ENCODE data around the gene ARRDC4. TPM values are rescaled to one million over a fixed set of nuclear protein-coding genes. Genes with fewer than 3 reads are reported as not detected.

ARRDC4 gene, protein sequence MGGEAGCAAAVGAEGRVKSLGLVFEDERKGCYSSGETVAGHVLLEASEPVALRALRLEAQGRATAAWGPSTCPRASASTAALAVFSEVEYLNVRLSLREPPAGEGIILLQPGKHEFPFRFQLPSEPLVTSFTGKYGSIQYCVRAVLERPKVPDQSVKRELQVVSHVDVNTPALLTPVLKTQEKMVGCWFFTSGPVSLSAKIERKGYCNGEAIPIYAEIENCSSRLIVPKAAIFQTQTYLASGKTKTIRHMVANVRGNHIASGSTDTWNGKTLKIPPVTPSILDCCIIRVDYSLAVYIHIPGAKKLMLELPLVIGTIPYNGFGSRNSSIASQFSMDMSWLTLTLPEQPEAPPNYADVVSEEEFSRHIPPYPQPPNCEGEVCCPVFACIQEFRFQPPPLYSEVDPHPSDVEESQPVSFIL
- total RNA-seq: 30.5 and 35.3 TPM in 2 replicates
- 13.3 and 16.9 TPM in 2 replicates for polyA plus RNA-seq

DNA sequence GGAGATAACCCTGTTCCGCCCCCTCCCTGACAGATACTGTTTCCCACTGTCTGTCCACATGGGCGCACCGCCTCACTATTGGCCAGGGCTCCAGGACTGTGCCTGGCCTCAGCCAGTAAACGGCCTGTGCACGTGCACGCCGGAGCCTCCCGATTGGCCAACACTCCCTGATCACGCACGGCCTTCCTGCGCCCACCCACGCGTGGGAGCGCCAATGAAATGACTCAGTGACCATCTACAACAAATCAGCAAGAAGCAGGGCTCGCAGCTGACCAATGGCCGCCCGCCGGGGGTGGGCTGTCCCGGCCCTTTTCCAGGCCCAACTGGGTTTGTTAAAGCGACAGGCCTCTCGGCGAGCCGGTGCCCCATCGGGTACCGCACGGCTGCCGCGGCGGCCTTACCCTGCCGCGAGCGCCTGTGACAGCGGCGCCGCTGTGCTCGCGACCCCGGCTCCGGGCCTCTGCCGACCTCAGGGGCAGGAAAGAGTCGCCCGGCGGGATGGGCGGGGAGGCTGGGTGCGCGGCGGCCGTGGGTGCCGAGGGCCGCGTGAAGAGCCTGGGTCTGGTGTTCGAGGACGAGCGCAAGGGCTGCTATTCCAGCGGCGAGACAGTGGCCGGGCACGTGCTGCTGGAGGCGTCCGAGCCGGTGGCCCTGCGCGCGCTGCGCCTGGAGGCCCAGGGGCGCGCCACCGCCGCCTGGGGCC is at the start of gene ARRDC4:
Gene ARRDC4 (plus strand): TSS at position 340 of the 703 bp plus-strand sequence. CDS start 159 bp downstream, at position 499.
- peak within 1 kb of the TSS; percentile 45 for H2AFZ ChIP-seq
- DNase-seq (ENCODE audit: low spot score): peak; percentile 99
- H3K9me3 ChIP-seq (ENCODE audit: low read depth): no peaks in the 10 kb centered on the region
- no peaks in the 10 kb centered on the region for H3K9me2 ChIP-seq (replicated peaks; ENCODE audit: insufficient read depth)
- TF ChIP-seq EZH2phosphoT487 (IDR thresholded peaks at IDR 0.05; ENCODE audit: low read depth, severe bottlenecking, unreplicated experiment): no peak
- TF ChIP-seq, protein P1, sequence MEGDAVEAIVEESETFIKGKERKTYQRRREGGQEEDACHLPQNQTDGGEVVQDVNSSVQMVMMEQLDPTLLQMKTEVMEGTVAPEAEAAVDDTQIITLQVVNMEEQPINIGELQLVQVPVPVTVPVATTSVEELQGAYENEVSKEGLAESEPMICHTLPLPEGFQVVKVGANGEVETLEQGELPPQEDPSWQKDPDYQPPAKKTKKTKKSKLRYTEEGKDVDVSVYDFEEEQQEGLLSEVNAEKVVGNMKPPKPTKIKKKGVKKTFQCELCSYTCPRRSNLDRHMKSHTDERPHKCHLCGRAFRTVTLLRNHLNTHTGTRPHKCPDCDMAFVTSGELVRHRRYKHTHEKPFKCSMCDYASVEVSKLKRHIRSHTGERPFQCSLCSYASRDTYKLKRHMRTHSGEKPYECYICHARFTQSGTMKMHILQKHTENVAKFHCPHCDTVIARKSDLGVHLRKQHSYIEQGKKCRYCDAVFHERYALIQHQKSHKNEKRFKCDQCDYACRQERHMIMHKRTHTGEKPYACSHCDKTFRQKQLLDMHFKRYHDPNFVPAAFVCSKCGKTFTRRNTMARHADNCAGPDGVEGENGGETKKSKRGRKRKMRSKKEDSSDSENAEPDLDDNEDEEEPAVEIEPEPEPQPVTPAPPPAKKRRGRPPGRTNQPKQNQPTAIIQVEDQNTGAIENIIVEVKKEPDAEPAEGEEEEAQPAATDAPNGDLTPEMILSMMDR (IDR thresholded peaks at IDR 0.05; ENCODE audit: poor library complexity): no peak
- no peak for TF ChIP-seq EZH2 (IDR thresholded peaks at IDR 0.05; ENCODE audit: borderline replicate concordance)
- no peaks in the 10 kb centered on the region for H4K20me1 ChIP-seq (ENCODE audit: insufficient read depth, poor library complexity, severe bottlenecking)
- H3K4me1 ChIP-seq (ENCODE audit: insufficient read depth): no peaks in the 10 kb centered on the region
- no peaks in the 10 kb centered on the region for H3K27me3 ChIP-seq
- WGBS (ENCODE audit: low lambda C conversion rate, missing lambda C conversion rate): 1% methylated on average over 68 of the region's 69 CpGs
- H3K79me2 ChIP-seq: peaks cover 38% of the 10 kb centered on the region
- H3K4me3 ChIP-seq: peak within 1 kb of the TSS; percentile 22
- no peaks in the 10 kb centered on the region for H3K36me3 ChIP-seq (replicated peaks; ENCODE audit: insufficient read depth, low read depth)
- peak within 1 kb of the TSS; percentile 74 for H3K4me2 ChIP-seq
- peak within 1 kb of the TSS; percentile 69 for H3K27ac ChIP-seq

DNA sequence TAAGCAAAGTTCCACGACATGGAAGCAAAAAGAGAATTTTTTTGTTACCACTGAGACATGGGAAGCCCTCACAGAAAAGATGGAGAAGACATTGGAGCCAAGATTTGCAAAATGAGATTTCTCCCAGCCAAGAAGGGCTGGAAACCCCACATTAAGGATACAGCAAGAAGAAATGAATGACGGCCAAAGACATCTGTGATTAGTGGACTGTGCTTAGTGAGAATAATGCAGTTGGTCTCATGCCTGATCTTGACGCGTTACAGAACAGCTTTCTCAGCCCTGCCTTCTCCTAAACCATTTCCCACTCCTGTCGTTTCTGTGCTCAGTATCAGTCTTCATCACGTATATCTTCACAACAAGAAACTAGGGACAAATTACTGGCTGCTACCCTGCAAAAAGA is 45.8 kb upstream of the ARRDC4 start:
- WGBS (ENCODE audit: low lambda C conversion rate, missing lambda C conversion rate): 77% methylated on average over 6 of the region's 6 CpGs
- no peak overlapping the region for H3K4me3 ChIP-seq
- TF ChIP-seq EZH2 (IDR thresholded peaks at IDR 0.05; ENCODE audit: borderline replicate concordance) (no peak), EZH2phosphoT487 (IDR thresholded peaks at IDR 0.05; ENCODE audit: low read depth, severe bottlenecking, unreplicated experiment) (no peak)
- TF ChIP-seq, protein P1 (IDR thresholded peaks at IDR 0.05; ENCODE audit: poor library complexity): no peak
- H3K79me2 ChIP-seq: no peaks in the 10 kb centered on the region
- no peak overlapping the region for H2AFZ ChIP-seq
- DNase-seq (ENCODE audit: low spot score): no peak
- no peaks in the 10 kb centered on the region for H3K9me2 ChIP-seq (replicated peaks; ENCODE audit: insufficient read depth)
- H3K27ac ChIP-seq: no peak overlapping the region
- H4K20me1 ChIP-seq (ENCODE audit: insufficient read depth, poor library complexity, severe bottlenecking): no peaks in the 10 kb centered on the region
- H3K9me3 ChIP-seq (ENCODE audit: low read depth): no peaks in the 10 kb centered on the region
- no peaks in the 10 kb centered on the region for H3K36me3 ChIP-seq (replicated peaks; ENCODE audit: insufficient read depth, low read depth)
- H3K4me2 ChIP-seq: no peak overlapping the region
- H3K4me1 ChIP-seq (ENCODE audit: insufficient read depth): no peaks in the 10 kb centered on the region
- H3K27me3 ChIP-seq: peaks cover 18% of the 10 kb centered on the region

DNA sequence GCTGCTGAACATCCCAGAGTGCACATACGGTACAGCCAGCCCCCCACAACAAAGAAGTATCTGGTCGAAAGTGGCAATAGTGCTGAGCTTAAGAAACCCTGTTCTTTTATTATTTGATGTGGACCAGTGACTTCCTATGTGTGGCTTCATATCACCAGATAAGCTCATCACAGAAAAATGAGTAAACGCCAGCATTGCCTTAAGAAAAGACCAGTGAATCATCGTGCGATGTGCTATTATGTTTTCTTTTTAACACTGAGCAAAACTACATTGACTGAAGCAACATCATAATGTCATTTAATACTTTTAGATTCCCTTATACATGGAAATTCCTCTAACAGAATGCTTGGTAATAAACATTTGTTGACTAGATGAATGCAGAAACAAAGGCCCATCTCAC is 45.2 kb upstream of the ARRDC4 start:
- Histone ChIP-seq H3K9me3 (ENCODE audit: low read depth) (no peaks in the 10 kb centered on the region), H3K27ac (no peak overlapping the region), H3K36me3 (replicated peaks; ENCODE audit: insufficient read depth, low read depth) (no peaks in the 10 kb centered on the region), H3K4me1 (ENCODE audit: insufficient read depth) (no peaks in the 10 kb centered on the region), H4K20me1 (ENCODE audit: insufficient read depth, poor library complexity, severe bottlenecking) (no peaks in the 10 kb centered on the region), H3K9me2 (replicated peaks; ENCODE audit: insufficient read depth) (no peaks in the 10 kb centered on the region), H3K79me2 (no peaks in the 10 kb centered on the region), H3K27me3 (peaks cover 18% of the 10 kb centered on the region), H2AFZ (no peak overlapping the region), H3K4me3 (no peak overlapping the region), H3K4me2 (no peak overlapping the region)
- DNase-seq (ENCODE audit: low spot score): no peak
- 87% methylated on average over 5 of the region's 5 CpGs for WGBS (ENCODE audit: low lambda C conversion rate, missing lambda C conversion rate)
- TF ChIP-seq EZH2phosphoT487 (IDR thresholded peaks at IDR 0.05; ENCODE audit: low read depth, severe bottlenecking, unreplicated experiment): no peak
- TF ChIP-seq, protein P1 (IDR thresholded peaks at IDR 0.05; ENCODE audit: poor library complexity): no peak
- TF ChIP-seq EZH2 (IDR thresholded peaks at IDR 0.05; ENCODE audit: borderline replicate concordance): no peak

Data from hepatocyte (in vitro differentiated cells).